Transverse colon (tissue), 4 donors: ENCODE measurements around the gene C1orf167.
"Not testable (repeated sequence)": the region's sequence is repeated elsewhere in the genome, so short reads cannot be mapped to it uniquely, and the experiment has no call there.

Experiments used
- CTCF ChIP-seq, 5 experiments: fragments of 200-600 bp in 3 of 5; fragments of 450-650 bp in 2 of 5; sonication (generic) in 3 of 5; IDR thresholded peaks; 1 replicate in 2 of 5; 2 replicates in 3 of 5; pipeline ENCODE4 v1.5.1; 2016 to 2017; ENCODE audit warnings: antibody characterized with exemption in 5 of 5, inconsistent platforms in 3 of 5, mild to moderate bottlenecking in 2 of 5, moderate library complexity in 1 of 5
- EP300 ChIP-seq: sonication (generic); formaldehyde crosslinking; IDR thresholded peaks from one replicate; pipeline ENCODE4 v1.6.1; 2017; ENCODE audit warnings: antibody characterized with exemption, low read depth
- POLR2AphosphoS5 ChIP-seq, 3 donors: sonication (generic); formaldehyde crosslinking; IDR thresholded peaks; one replicate each; pipeline ENCODE4 v1.6.1; 2016; ENCODE audit warnings: antibody characterized with exemption in 3 of 3

GRCh38 chr1:11803924-11804665 is 42.1 kb downstream of the C1orf167 start:
- not testable (repeated sequence) for TF ChIP-seq CTCF (IDR thresholded peaks at IDR 0.05); EP300; POLR2AphosphoS5 (IDR thresholded peaks at IDR 0.05)
